Measurements from ENCODE around the gene PPAN.

PPAN gene

DNA sequence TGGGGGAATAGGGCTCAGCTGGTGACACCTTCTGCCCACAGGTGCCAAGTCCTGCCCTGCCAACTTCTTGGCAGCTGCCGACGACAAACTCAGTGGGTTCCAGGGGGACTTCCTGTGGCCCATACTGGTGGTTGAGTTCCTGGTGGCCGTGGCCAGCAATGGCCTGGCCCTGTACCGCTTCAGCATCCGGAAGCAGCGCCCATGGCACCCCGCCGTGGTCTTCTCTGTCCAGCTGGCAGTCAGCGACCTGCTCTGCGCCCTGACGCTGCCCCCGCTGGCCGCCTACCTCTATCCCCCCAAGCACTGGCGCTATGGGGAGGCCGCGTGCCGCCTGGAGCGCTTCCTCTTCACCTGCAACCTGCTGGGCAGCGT, 7.4 kb downstream of the PPAN start:
- Mint-ChIP-seq H3K36me3 (peaks cover 23% of the 10 kb centered on the region), H3K27me3 (no peaks in the 10 kb centered on the region), H3K9me3 (no peaks in the 10 kb centered on the region), H3K4me3 (no peak overlapping the region), H3K4me1 (peaks cover 30% of the 10 kb centered on the region), H3K27ac (no peak overlapping the region)
- no peak for DNase-seq (ENCODE audit: low spot score in 2 of 2)
- ATAC-seq (ENCODE audit: low read depth), result no peak

DNA sequence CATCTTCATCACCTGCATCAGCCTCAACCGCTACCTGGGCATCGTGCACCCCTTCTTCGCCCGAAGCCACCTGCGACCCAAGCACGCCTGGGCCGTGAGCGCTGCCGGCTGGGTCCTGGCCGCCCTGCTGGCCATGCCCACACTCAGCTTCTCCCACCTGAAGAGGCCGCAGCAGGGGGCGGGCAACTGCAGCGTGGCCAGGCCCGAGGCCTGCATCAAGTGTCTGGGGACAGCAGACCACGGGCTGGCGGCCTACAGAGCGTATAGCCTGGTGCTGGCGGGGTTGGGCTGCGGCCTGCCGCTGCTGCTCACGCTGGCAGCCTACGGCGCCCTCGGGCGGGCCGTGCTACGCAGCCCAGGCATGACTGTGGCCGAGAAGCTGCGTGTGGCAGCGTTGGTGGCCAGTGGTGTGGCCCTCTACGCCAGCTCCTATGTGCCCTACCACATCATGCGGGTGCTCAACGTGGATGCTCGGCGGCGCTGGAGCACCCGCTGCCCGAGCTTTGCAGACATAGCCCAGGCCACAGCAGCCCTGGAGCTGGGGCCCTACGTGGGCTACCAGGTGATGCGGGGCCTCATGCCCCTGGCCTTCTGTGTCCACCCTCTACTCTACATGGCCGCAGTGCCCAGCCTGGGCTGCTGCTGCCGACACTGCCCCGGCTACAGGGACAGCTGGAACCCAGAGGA, 7.9 kb downstream of the PPAN start:
- Mint-ChIP-seq H3K27ac (no peak overlapping the region), H3K4me3 (no peak overlapping the region), H3K36me3 (peaks cover 23% of the 10 kb centered on the region), H3K27me3 (no peaks in the 10 kb centered on the region), H3K9me3 (no peaks in the 10 kb centered on the region), H3K4me1 (peaks cover 34% of the 10 kb centered on the region)
- ATAC-seq (ENCODE audit: low read depth), result no peak
- DNase-seq (ENCODE audit: low spot score in 2 of 2), result no peak

DNA sequence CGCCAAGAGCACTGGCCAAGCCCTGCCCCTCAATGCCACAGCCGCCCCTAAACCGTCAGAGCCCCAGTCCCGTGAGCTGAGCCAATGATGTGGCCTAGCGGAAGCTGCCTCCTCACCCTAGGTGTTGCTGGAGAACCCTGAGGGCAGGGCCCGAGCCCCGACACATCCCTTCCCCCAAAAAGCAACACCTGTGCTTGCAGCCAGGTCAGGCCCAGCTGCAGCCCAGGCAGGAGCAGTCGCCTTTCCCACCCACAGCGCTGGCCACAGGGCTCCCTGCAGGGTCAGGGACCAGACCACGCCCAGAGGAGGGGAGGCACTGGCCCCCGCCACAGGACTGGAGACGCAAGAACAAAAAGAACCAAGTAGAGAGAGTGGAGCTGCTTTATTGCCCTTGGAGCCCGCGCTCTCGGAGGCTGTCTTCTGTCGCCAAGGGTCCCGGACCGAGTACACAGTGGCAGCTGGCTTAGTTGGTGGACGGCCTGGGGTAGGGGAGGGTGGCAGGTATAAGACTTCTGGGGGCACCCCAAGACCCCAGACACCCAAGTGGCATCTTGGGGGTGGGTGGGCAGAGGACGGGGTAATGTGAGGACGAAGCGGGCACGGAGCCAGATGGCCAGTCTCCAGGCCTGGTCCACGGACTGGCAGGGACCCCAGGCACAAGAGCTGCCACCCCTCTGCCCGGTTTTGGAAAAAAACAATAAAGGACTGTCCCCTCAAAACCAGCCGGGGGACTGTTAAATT, 8.7 kb downstream of the PPAN start:
- H3K4me3 Mint-ChIP-seq, result no peak overlapping the region
- DNase-seq (ENCODE audit: low spot score in 2 of 2) (no peak), ATAC-seq (ENCODE audit: low read depth) (no peak)
- H3K27me3 Mint-ChIP-seq, result no peaks in the 10 kb centered on the region
- H3K9me3 Mint-ChIP-seq, result no peaks in the 10 kb centered on the region
- peaks cover 36% of the 10 kb centered on the region for H3K4me1 Mint-ChIP-seq
- no peak overlapping the region for H3K27ac Mint-ChIP-seq
- peaks cover 18% of the 10 kb centered on the region for H3K36me3 Mint-ChIP-seq

DNA sequence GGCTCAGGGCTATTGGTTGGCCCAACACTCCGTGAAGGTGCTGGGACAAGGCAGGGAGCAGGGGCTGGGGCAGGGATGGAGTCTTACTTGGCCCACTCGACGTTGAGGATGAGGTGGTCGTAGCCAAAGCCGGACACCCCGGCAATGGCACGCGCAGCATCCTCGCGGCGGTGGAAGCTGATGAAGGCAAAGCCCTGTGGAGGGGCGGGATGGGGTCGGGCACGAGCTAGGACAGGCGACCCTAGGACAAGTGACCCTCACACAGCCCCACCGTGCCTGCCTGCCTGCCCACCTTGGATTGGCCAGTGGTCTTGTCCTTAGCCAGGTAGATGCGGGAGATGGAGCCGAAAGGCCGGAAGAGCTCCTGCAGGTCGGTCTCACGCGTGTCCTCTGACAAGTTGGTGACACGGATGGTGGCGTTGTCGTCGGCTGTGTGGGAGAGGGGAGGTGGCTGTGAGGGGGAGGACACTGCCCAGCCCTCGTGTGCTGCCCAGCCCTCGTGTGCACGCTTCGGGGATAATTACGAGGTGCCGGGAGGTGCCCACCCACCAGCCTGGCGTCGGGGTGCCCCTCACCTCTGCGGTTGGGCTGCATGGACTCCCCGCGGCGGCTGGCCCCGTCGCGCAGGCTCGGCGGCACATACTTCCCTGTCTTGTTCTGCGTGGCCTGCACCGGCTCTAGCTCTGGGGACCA, 9.4 kb downstream of the PPAN start:
- ATAC-seq (ENCODE audit: low read depth) (no peak), DNase-seq (ENCODE audit: low spot score in 2 of 2) (no peak)
- peaks cover 13% of the 10 kb centered on the region for H3K36me3 Mint-ChIP-seq
- no peaks in the 10 kb centered on the region for H3K27me3 Mint-ChIP-seq
- no peak overlapping the region for H3K27ac Mint-ChIP-seq
- H3K9me3 Mint-ChIP-seq, result no peaks in the 10 kb centered on the region
- peaks cover 32% of the 10 kb centered on the region for H3K4me1 Mint-ChIP-seq
- no peak overlapping the region for H3K4me3 Mint-ChIP-seq

DNA sequence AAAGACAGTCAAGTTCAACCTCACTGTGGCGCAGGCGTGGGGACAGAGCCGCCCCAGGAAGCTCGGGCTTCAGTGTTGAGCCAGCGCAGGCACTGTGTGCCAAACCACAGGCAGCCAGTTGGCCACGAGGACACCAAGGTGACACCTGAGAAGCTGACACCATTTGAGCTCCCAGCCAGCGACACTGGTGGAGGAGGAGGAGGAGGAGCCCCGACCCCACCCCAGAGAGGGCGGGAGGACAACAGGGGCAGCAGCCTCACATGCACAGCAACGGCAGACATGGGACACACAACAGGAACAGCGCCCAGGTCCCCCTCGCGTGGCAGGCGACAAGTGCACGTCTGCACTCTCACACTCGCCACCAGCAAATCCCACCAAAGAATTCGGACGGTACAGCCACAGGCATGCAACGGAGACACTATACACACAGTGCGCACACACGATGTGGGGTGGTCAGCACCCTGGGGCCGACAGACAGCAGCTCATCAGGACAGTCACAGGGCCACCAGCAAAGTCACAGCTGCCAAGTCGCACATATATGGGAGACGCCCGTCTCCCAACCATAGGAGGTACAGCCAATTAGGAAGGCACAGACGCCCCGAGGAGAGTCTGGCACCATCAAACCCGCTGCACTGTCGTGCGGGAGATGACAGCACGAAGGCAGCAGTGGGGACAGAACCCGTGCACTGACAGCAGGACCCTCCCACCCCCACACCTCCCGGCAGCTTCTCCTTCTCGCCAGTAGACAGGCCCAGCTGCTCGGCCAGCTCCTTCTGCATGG, 10.1 kb downstream of the PPAN start:
- ATAC-seq (ENCODE audit: low read depth), result no peak
- H3K27me3 Mint-ChIP-seq, result no peaks in the 10 kb centered on the region
- peaks cover 9% of the 10 kb centered on the region for H3K36me3 Mint-ChIP-seq
- H3K4me1 Mint-ChIP-seq, result peaks cover 28% of the 10 kb centered on the region
- no peak for DNase-seq (ENCODE audit: low spot score in 2 of 2)
- H3K27ac Mint-ChIP-seq, result no peak overlapping the region
- no peaks in the 10 kb centered on the region for H3K9me3 Mint-ChIP-seq
- H3K4me3 Mint-ChIP-seq, result peak overlapping the region; percentile 39

DNA sequence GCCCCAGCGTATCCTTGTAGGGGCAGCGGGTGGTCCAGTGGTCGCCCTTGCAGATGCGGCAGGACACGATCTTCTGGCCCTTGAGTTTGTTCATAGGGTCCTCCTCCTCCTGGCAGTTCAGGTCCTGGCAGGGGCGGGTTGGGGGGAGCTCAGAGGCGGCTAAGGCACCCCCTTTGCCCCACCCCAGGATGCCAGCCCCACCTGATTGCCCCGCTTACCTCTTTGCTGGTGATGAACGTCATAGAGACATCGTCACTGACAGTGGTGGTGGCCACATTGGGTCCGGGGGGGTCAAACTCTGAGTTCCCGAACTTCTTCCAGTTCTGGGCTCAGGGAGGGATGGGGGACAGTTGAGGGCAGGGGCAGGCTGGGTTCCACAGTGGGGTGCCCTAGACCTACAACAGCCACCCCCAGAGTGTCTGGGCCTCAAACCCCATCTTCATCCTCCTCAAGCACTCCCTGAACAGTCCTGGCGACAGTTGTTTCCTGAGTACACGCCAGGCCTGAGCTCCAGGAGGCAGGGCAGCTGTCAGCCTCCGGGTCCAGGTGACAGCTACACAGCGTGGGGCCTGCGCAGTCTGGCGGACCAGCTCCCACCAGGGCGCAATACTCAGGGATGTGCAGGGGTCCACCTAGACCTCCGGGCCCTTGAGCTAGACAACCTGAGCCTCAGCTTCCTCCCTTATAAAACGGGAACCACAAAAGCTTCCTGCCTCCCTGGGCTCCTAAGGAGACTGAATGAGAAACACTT, 10.9 kb downstream of the PPAN start:
- H3K27me3 Mint-ChIP-seq, result no peaks in the 10 kb centered on the region
- no peaks in the 10 kb centered on the region for H3K9me3 Mint-ChIP-seq
- H3K4me3 Mint-ChIP-seq, result no peak overlapping the region
- peaks cover 8% of the 10 kb centered on the region for H3K36me3 Mint-ChIP-seq
- peaks cover 21% of the 10 kb centered on the region for H3K4me1 Mint-ChIP-seq
- no peak overlapping the region for H3K27ac Mint-ChIP-seq
- ATAC-seq (ENCODE audit: low read depth) (no peak), DNase-seq (ENCODE audit: low spot score in 2 of 2) (no peak)

DNA sequence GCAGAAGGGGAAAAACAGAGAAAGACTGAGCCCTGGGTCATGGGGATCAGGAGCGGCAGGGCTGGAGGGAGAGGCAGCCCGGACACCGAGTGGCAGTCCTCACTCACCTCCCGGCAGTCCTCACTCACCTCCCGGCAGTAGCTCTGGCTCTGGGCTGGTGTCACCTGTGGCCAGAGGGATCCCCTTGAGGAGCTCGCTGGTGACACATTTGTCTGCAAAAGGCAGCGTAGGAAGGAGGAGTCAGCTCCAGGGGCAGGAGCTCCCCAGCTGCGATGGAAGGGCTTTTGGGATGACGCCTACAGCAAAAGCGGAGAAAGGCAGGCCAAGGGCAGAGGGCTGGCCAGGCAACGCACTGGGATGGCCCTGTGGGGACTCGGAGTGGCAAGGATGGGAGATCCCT, 12.8 kb downstream of the PPAN start:
- H3K4me1 Mint-ChIP-seq, result peaks cover 8% of the 10 kb centered on the region
- peaks cover 8% of the 10 kb centered on the region for H3K36me3 Mint-ChIP-seq
- no peak for ATAC-seq (ENCODE audit: low read depth)
- peak overlapping the region; percentile 86 for H3K27ac Mint-ChIP-seq
- H3K9me3 Mint-ChIP-seq, result no peaks in the 10 kb centered on the region
- no peak for DNase-seq (ENCODE audit: low spot score in 2 of 2)
- no peaks in the 10 kb centered on the region for H3K27me3 Mint-ChIP-seq
- H3K4me3 Mint-ChIP-seq, result peak overlapping the region; percentile 94

DNA sequence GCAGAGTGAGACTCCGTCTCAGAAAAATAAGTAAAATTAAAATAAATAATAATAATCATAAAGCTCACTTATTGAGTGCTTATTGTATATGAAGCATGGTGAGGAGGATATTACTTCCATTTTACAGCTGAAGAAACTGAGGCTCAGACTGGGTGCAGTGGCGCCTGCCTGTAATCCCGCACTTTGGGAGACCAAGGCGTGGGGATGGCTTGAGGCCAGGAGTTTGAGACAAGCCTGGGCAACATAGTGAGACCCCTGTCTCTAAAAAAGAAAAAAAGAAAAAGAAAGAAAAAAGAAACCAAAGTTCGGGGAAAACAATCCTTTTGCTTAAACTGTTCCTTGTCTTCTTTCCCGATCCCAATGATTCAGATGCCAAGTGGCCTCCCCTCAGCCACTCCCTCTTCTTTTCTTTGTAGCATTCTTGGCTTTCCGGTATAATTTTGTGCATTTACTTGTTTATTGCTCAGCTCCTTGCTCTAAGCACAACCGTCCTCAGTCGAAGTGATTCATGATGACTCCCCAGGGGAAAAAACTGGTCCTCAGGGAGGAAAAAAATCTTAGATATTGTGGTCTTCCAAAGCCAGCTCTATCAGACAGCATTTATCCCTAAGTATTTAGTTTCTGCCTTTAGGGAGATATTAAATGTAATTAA, 14.5 kb downstream of the PPAN start:
- no peaks in the 10 kb centered on the region for H3K9me3 Mint-ChIP-seq
- H3K27ac Mint-ChIP-seq, result no peak overlapping the region
- H3K4me3 Mint-ChIP-seq, result no peak overlapping the region
- H3K36me3 Mint-ChIP-seq, result peaks cover 5% of the 10 kb centered on the region
- ATAC-seq (ENCODE audit: low read depth) (no peak), DNase-seq (ENCODE audit: low spot score in 2 of 2) (no peak)
- peaks cover 6% of the 10 kb centered on the region for H3K4me1 Mint-ChIP-seq
- H3K27me3 Mint-ChIP-seq, result no peaks in the 10 kb centered on the region

DNA sequence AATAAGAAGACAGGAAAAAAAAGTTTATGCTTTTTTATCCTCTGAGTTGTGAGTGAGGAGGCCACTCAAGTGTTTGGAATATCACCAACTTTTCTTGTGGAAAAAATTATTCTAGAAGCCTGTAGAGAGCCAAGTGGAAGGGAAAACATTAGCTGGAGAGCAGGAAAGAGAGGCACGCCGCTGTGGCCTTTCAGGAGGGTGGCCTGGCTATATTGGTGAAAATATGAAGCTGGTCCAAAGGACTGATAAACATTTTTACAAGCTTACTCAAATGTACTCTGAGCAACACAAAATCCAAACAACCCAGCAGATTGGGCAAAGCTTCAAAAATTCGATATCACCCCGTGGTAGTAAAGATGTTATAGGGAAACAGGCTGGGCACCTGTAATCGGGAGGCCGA, 15.9 kb downstream of the PPAN start:
- Mint-ChIP-seq H3K9me3 (no peaks in the 10 kb centered on the region), H3K27me3 (no peaks in the 10 kb centered on the region), H3K4me1 (peaks cover 10% of the 10 kb centered on the region), H3K27ac (no peak overlapping the region), H3K4me3 (no peak overlapping the region), H3K36me3 (peaks cover 2% of the 10 kb centered on the region)
- DNase-seq (ENCODE audit: low spot score in 2 of 2), result no peak
- ATAC-seq (ENCODE audit: low read depth), result no peak

DNA sequence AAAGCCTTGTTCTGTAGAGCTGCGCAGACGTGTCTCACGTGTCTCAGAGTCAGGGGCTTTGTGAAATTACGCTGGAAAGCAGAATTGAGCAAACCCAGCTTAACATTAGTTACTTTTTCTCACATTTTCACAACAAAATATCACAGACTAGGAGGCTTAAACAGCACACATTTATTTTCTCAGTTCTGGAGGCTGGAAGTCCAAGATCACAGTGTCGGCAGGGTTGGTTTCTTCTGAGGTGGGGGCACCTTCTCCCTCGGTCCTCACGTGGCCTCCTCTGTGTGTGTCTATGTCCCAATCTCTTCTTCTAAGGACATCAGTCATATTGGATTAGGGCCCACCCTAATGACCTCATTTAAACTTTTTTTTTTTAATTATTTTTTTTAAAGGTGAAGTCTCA, 18.3 kb downstream of the PPAN start:
- Mint-ChIP-seq H3K9me3 (no peaks in the 10 kb centered on the region), H3K36me3 (no peaks in the 10 kb centered on the region), H3K4me1 (peaks cover 4% of the 10 kb centered on the region), H3K27ac (no peak overlapping the region), H3K4me3 (no peak overlapping the region), H3K27me3 (no peaks in the 10 kb centered on the region)
- no peak for ATAC-seq (ENCODE audit: low read depth)
- no peak for DNase-seq (ENCODE audit: low spot score in 2 of 2)

DNA sequence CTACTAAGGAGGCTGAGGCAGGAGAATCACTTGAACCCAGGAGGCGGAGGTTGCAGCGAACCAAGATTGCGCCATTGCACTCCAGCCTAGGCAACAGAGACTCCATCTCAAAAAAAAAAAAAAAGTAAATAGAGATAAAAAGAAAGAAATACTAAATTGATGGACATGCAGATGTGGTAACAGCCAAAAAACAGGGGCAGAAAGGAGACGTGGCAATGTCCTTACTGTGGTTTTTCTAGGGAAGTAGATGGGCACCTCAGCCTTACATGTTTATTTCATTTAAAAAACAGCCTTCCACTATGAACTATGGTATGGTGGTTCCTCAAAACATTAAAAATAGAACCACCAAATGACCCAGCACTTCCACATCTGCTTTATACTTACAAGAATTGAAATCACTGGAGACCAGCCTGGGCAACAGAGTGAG, 20.1 kb downstream of the PPAN start:
- Mint-ChIP-seq H3K9me3 (no peaks in the 10 kb centered on the region), H3K36me3 (peaks cover 3% of the 10 kb centered on the region), H3K4me3 (no peak overlapping the region), H3K27me3 (no peaks in the 10 kb centered on the region), H3K4me1 (peaks cover 4% of the 10 kb centered on the region), H3K27ac (no peak overlapping the region)
- DNase-seq (ENCODE audit: low spot score in 2 of 2) (no peak), ATAC-seq (ENCODE audit: low read depth) (peak; percentile 91)

DNA sequence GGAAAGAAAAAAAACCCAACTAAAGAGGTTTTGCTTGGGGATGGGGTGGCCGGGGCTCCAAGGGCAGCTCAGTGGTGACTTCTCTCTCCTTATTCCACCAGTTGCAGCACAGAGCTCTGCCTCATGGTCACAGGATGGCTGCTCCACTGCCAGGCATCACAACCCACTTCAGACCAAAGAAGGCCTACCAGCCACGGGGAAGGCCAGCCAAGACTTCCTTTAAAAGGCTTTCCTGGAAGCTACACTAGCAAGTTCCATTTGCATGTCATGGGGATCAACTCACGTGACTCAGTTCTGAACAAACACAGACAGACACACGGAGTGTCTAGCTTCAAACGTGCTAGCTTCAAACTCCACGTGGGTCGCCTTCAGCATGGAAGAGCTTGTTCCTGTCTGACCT, 26.7 kb downstream of the PPAN start:
- no peak for ATAC-seq (ENCODE audit: low read depth)
- Mint-ChIP-seq H3K27ac (no peak overlapping the region), H3K36me3 (peaks cover 15% of the 10 kb centered on the region), H3K9me3 (no peaks in the 10 kb centered on the region), H3K4me3 (no peak overlapping the region), H3K27me3 (no peaks in the 10 kb centered on the region), H3K4me1 (no peaks in the 10 kb centered on the region)
- DNase-seq (ENCODE audit: low spot score in 2 of 2), result no peak

DNA sequence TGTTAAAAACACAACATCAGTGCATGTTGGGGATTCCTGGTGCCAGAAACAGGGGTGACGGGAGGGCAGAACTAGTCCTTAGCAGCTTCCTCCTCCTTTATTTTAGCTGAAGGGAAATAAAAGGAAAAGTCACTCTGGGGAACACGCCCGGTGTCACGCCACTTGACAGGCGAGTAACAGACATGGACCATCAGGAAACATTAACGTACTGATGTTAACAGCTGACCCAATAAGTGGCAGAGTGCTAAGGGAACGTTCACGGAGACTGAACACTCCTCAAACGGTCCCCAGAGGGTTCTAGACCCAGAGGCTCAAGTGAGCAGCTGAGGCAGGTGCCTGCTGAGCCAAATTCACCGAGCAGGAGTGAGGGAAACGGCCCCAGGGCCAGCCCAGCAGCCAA, 27.4 kb downstream of the PPAN start:
- no peaks in the 10 kb centered on the region for H3K9me3 Mint-ChIP-seq
- H3K4me3 Mint-ChIP-seq, result no peak overlapping the region
- DNase-seq (ENCODE audit: low spot score in 2 of 2) (no peak), ATAC-seq (ENCODE audit: low read depth) (no peak)
- H3K36me3 Mint-ChIP-seq, result peaks cover 16% of the 10 kb centered on the region
- H3K27me3 Mint-ChIP-seq, result no peaks in the 10 kb centered on the region
- no peaks in the 10 kb centered on the region for H3K4me1 Mint-ChIP-seq
- no peak overlapping the region for H3K27ac Mint-ChIP-seq

Measured in memory B cell (primary cell).